Anterior cingulate cortex (tissue), 58 donors: ENCODE measurements around the gene ZNF175.
A peak's percentile ranks its signal among the peaks of the same experiment; 100 is the strongest.

ENCODE experiments used
- DNase-seq, 58 donors: peaks; one replicate each; lab custom pipeline; 2025; lab: John Stamatoyannopoulos, UW

The ZNF175 gene

DNA sequence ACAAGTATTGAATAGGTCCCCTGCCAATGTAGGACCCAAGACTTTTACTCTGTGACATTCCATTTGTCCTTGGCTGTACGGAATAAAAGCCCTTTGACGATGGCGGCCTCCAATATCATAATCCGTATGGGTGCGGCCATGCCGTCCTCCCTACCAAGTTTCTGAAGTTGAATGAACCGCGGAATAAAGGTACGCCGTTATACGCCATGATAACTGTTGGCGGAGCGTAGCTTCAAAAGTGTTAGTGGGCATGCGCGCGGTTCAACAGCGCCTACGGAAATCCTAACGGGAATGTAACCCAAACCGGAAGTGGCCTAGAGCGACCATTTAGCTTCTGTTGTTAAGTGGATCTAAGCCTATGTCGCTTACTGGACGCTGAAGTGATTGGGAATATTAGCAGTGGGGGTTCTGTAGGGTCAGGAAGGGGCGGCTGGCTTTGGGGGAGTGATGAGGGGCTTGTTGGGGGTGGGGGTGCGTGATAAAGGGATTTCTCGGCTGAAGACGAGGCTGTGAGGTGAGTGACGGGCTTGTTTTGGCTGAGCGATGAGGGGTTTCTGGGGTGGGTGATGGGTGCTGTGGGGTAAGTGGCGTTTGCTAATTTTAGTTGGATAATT is at the start of gene ZNF175:
Gene ZNF175 (plus strand): TSS at position 322 of the 614 bp plus-strand sequence. CDS start 2,047 bp downstream, outside the sequence.
- DNase-seq: peak; percentile 59 to 97 (median 91)

GRCh38 chr19:51521357-51521756 is 49.7 kb upstream of the ZNF175 start:
- no peak for DNase-seq

- peak in 6 of 58 donors; percentile 1 to 38 (median 6) for DNase-seq
Observed at GRCh38 chr19:51521781-51522180, 49.3 kb upstream of the ZNF175 start.

DNA sequence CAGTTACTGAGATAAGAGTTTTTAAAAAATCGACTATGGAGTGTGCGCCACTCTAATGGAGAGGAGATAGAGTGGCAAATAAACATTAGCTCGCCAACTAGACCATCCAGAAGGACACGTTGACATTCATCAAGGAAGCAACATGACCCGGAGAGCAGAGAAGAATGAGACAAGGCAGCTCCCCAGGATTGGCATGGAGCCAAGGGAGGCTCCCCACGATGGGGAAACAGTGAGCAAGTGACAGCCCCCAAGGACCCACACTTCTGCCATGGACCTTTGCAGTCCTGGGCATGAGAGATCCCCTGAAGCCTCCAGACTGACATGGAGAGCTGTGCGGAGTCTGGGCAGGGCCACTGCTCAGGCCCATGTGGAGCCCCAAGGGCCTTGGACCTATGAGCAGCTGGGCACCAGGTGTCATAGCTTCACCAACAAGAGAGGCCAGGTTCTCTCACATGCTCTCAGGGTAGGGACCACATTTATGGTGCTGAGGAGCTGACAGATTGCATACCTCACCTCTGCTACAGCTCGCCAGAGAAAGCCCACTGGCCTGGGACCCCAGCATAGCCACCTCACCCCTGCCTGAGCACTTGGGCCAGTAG is 46.3 kb upstream of the ZNF175 start:
- DNase-seq: no peak

DNA sequence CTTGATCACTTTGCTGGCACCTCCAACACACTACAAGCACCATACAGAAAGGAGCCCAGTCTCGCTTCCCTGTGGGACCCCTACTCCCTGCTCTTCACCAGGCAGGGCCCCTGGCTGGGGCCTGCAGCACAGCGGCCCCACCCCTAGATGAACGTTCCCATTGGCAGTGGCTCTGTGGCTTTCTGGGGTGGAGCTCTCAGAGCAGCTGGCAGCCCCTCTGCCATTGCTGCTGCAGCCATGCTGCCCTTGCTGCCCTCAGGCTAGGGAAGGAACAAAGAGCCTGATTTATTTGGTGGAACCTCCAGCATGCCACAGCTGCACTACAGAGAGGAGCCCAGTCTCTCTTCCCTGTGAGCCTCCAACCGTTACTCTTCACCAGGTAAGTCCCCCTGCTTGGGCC is 45.4 kb upstream of the ZNF175 start:
- no peak for DNase-seq

- DNase-seq: no peak
Observed at GRCh38 chr19:51529301-51529700, 41.8 kb upstream of the ZNF175 start.

GRCh38 chr19:51530616-51531015 is 40.5 kb upstream of the ZNF175 start:
- DNase-seq: no peak

- peak in 29 of 58 donors; percentile 1 to 47 (median 12) for DNase-seq
Observed at GRCh38 chr19:51531349-51532315, 39.5 kb upstream of the ZNF175 start, which contains the start of gene SIGLEC6. SIGLEC6 (minus strand) TSS chr19:51531670; CDS start chr19:51531648, 22 bp downstream.

DNA sequence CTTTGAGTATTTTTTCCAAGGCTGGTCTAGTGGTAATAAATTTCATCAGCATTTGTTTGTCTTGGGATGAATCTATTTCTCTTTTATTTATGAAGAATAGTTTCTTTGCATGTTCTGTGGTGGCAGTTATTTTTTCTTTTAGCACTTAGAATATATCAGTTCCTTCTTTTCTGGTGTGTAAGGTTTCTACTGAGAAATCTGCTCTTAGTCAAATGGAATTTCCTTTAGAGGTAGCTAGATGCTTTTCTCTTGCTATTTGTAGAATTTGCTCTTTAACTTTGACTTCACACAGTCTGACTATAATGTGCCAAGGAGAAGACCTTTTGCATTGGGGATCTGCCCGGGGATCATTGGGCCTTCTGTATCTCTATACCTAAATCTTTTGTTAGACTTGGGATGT is 35.5 kb upstream of the ZNF175 start:
- no peak for DNase-seq

GRCh38 chr19:51539821-51540366 is 31.2 kb upstream of the ZNF175 start:
- no peak for DNase-seq

- DNase-seq: no peak
Observed at GRCh38 chr19:51541458-51542357, 29.4 kb upstream of the ZNF175 start.

- no peak for DNase-seq
Observed at GRCh38 chr19:51542699-51543098, 28.4 kb upstream of the ZNF175 start.

- no peak for DNase-seq
Observed at GRCh38 chr19:51544038-51544437, 27.0 kb upstream of the ZNF175 start.

- no peak for DNase-seq
Observed at GRCh38 chr19:51546107-51546649, 24.9 kb upstream of the ZNF175 start.

DNA sequence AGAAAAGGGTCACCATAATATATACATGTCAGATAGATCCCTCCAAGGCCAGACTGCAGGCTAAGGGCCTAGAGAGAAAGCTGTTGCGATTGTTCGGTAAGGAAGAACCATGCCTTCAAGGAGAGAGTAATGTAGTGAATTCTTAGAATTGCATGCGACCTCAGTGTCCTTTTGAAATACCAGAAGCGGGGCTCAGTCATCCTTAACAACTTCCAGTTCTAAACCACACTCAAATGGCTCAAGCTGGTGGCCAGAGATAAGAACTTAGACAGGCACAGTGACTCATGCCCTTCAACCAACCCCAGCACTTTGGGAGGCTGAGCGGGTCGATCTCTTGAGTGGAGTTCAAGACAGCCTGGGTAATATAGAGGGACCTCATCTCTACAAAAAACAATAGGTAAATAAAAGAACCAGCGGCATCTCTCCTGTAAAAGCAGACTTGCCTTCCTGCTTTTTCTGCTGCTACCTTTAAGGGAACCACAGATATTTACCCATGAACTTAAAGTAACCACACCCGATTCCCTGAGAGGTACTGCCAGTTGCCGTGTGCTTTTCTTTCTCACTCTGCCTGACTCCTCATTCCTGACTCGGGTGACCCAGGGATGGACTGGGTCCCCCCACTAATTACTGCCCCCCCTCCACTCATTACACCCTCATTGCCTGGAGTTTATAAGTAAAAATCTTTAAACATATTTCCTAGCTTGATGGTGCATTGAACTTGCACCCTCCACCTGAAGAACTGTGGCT is 24.3 kb upstream of the ZNF175 start:
- no peak for DNase-seq

DNA sequence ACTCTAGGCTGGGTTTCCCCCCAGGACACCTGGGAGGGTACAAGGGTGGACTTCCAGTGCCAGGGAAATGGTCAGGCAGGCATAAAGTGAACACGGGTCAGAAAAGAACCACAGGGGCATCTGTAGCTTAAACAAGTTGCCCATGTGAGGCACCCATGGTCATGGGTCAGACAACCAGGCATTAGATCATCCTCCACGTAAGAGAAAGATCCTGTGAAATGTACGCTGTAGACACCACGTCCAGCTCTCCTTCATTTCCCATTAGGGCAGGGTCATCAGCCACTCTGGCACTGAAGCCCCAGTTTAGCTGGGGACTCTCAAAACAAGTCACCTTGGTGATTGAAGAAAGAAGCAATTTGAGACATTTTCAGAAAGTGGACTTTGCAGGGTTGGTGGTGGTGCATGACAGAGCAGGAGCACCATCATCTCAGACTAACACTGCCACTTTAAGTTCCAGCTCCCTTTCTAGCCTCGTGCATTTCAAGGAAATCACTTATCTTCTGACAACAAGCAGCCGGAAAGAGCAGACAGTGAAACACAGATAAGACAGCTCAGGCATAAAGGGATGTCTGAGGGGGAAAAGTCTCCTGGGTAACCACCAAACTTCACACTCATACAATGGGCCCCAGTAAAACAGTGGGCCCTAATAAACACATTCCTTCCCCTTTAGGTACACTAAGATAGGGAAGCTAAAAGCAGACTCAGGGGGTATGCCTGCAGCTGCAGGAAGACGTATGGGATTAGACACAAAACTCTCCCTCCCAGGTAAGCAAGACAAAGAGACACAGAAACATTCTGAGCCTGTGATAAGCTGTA is 23.5 kb upstream of the ZNF175 start:
- no peak for DNase-seq

DNA sequence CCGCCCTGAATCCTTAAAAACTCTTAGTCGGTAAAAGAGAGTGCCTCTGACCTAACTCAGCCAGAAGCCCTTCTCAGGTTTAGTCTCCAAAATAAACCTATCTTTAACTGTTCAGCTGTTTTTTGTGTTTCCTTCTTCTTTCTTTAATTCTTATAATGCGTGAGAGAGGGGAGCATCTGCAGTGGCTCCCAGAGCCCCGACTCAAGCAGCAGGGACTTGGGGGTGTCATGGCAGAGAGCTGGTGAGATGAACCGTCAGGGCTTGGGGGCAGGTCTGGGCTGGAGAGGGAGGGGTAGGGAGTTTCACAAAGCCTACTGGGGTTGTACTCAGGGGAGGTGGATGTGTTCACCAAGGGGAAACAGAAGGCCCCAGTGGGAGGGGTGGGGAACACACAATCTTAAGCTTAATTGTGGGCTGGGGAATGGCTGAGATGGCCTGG is 22.9 kb upstream of the ZNF175 start:
- DNase-seq: no peak

DNA sequence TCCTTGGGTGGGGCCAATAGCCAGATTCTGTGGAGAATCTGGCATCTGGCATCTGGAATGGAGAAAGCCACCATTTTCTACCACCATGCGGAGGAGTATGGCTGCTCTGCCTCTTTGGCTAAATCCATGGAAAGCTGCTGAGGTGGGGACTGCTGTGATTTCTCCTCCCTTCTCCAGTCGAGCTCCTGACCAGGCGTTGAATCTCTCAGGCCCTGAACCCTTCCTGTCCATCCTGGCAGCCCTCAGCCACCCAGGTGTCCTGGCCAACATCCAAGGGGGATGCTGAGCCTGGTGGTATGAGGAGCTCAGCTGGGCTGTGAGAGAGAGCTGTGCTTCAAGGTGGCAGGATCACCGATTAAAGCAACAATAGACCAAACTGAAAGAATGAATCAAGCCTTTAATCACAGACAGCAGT is 22.2 kb upstream of the ZNF175 start:
- no peak for DNase-seq
